Heart left ventricle (tissue), 13 donors: Measurements from ENCODE around the gene IPO11.

Experiments used
- POLR2A ChIP-seq, 2 donors: fragments of 450-650 bp; IDR thresholded peaks; one replicate each; pipeline ENCODE4 v1.6.1; 2017; ENCODE audit warnings: antibody characterized with exemption in 2 of 2, mild to moderate bottlenecking in 2 of 2, moderate library complexity in 2 of 2
- TF ChIP-seq, protein P1 (sequence below), 12 donors: fragments of 200-600 bp; sonication (generic) in 4 of 12; IDR thresholded peaks; one replicate each; pipeline versions ENCODE4 v1.5.0 to v1.8.0; 2018 to 2022; ENCODE audit warnings: antibody characterized with exemption in 12 of 12, mild to moderate bottlenecking in 5 of 12
- donor health status: ischemic (EF 13 %, LVEDD 7.1; RV severe dilation, severe dysfunction).
- donor health status: DM: no; HTN: yes; CAD: no.
- donor health status: DM: no; HTN: no; CAD: no.
- donor health status: ischemic (EF 25% LVEDD 6.9; RV normal size, moderate dysfunction).
- donor health status: ischemic (EF 25% LVEDD 5.7; RV mildly dilated, moderate dysfunction).
- donor health status: ischemic (EF 35%, LVEDD 5.7; RV mildly dilated, moderate dysfunction).
- donor health status: nonischemic (EF 11% LVEDD 7.7; RV severe dilation, severe dysfunction).
- donor health status: DM: yes; HTN: yes; CAD: no.
- donor health status: PGD.
- donor health status: ischemic (EF 29% LVEDD 5.4; RV normal size, mild dysfunction).
- donor health status: nonischemic (EF 23%, LVEDD 6.1; RV moderate dilation, normal function).

- TF ChIP-seq, protein P1, sequence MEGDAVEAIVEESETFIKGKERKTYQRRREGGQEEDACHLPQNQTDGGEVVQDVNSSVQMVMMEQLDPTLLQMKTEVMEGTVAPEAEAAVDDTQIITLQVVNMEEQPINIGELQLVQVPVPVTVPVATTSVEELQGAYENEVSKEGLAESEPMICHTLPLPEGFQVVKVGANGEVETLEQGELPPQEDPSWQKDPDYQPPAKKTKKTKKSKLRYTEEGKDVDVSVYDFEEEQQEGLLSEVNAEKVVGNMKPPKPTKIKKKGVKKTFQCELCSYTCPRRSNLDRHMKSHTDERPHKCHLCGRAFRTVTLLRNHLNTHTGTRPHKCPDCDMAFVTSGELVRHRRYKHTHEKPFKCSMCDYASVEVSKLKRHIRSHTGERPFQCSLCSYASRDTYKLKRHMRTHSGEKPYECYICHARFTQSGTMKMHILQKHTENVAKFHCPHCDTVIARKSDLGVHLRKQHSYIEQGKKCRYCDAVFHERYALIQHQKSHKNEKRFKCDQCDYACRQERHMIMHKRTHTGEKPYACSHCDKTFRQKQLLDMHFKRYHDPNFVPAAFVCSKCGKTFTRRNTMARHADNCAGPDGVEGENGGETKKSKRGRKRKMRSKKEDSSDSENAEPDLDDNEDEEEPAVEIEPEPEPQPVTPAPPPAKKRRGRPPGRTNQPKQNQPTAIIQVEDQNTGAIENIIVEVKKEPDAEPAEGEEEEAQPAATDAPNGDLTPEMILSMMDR (IDR thresholded peaks at IDR 0.05), result no peak
- TF ChIP-seq POLR2A (IDR thresholded peaks at IDR 0.05), result no peak
Measured at GRCh38 chr5:62514510-62515119, 102.1 kb downstream of the IPO11 start.
